ENCODE data around the gene FGD3.

FGD3 gene

DNA sequence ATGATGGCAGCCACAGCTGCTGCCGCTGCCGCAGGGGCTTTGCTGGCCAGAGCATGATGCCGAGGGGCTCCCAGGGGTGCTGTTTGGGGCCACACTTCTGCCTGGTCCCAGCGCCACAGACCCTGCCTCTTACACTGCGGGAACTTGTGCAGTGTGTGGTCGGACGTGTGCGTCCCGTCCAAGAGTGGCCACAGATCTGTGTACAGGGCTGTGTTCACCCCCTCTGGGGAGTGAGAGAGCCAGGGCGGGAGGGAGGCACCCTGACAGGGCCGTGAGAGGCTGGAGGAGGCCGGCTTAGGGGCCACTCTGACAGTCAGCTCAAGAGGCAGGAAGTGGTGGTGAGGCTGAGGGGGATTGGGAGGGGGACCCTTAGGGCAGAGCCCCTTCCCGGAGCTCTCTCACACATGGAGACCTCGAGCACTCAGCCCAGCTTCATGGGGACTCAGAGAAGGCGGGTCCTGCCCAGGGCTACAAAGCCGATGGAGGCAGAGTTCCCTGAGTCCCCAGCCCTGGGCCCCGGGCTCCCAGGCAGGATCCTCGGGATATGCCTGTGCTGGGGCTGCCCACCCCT lies 135.6 kb downstream of the FGD3 start:
- DNase-seq = peak; percentile 46

DNA sequence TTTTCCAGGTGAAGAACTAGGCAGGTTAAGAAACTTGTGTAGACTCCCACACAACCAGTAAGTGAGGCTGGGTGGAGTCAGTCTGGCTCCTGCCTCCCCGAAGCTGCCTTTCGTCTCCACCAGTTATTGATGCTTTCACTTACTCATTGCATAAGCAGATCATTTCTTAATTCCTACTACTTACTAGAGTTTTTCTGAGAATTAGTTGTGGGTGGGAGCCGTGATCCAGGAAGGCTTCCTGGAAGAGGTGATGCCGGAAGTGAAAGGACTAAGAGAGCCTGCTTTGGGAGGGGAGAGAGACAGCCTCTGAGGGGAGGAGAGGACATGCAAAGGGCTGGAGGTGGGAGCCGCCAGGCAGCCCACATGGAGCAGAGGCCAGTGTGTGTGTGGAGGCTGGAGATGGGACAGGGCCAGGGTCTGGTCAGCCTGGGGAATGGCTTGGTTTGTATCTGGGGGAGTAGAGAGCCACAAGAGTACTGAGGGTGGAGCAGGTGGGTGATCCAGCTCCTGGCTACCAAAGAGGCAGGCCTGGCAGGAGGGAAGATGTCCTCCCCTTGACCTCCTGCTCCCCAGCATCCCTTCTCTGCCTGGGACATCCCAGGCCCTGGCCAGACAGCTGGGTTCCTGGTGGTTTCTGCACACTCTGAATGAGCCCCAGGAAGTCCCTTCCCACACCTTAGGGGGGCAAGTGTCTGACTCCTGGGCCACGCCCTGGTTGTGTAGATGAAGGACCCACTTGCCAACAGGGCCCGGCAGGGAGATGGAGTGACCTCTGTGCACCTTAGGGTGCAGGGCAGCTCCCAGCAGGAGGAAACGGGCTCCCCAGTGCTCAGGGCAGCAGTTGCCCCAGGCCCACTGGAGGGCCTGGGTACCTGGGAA lies 136.5 kb downstream of the FGD3 start:
- DNase-seq = peak; percentile 30

DNA sequence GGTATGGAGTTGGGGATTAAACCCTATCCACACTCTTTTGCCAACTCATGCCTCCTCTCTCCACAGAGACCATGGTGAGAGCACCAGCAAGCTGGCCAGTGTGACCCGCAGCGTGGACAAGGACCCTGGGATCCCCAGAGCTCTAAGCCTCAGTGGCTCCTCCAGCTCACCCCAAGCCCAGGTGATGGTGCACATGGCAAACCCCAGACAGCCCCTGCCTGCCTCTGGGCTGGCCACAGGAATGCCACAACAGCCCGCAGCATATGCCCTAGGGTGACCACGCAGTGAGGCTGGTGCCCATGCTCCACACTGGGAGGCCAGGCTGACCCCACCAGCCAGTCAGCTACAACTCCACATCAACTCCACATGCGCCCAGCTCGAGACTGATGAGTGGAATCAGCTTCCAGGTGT lies 137.2 kb downstream of the FGD3 start:
- DNase-seq = peak; percentile 28

DNA sequence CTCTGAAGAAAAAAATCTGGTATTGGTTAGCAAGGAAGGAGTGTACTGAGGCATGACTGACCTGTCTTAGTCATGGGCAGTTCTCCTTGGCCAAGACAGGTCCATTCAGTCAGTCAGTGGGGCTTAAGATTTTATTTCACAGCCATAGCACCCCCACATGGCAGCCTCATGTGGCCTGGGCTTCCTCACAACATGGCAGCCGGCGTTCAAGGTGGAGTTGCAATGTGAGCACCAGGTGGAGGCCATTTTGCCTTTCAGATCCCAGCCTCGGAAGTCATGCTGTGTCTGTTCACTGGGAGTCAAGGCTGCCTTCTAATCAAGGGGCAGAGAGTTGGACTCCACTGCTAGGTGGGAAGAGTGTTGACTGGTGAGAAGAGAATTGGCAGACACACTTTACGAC lies 138.4 kb downstream of the FGD3 start:
- DNase-seq = peak; percentile 11

All from right forelimb (tissue), 1 donor.